Right atrium auricular region (tissue), 2 donors: ENCODE results near the gene RFC3. TPM values are rescaled to one million over a fixed set of nuclear protein-coding genes. Genes with fewer than 3 reads are reported as not detected.

Experiments
- DNase-seq: peaks from one replicate; pipeline ENCODE4 v3.0.0-alpha.2; 2019; ENCODE audit warnings: low spot score
- H3K27ac ChIP-seq, 2 donors: fragments of 200-600 bp; sonication (generic); 1 replicate in 1 of 2; 2 replicates in 1 of 2; pipeline ENCODE4 v1.5.1; 2016 to 2019
- H3K27me3 ChIP-seq, 2 donors: fragments of 200-600 bp; sonication (generic); one replicate each; pipeline versions ENCODE4 v1.5.1 to v1.6.0; 2017 to 2019
- H3K36me3 ChIP-seq: fragments of 200-600 bp; sonication (generic); one replicate; pipeline ENCODE4 v1.5.1; 2016
- H3K4me1 ChIP-seq, 2 donors: fragments of 200-600 bp; sonication (generic); one replicate each; pipeline versions ENCODE4 v1.5.1 to v1.6.0; 2017 to 2019
- H3K4me3 ChIP-seq, 2 donors: fragments of 200-600 bp; sonication (generic); 1 replicate in 1 of 2; 2 replicates in 1 of 2; pipeline ENCODE4 v1.5.1; 2017 to 2019; ENCODE audit warnings: mild to moderate bottlenecking in 1 of 2, moderate library complexity in 1 of 2
- H3K9me3 ChIP-seq, 2 donors: fragments of 200-600 bp; sonication (generic); one replicate each; pipeline ENCODE4 v1.5.1; 2019
- CTCF ChIP-seq, 2 donors: fragments of 200-600 bp; sonication (generic); IDR thresholded peaks; one replicate each; pipeline ENCODE4 v1.5.1; 2019; ENCODE audit warnings: antibody characterized with exemption in 2 of 2
- total RNA-seq, 2 donors: library from RNA; depleted of rRNA; stranded (reverse); fragments of >200 nt; gene quantifications; one replicate each; pipeline ENCODE4 v1.1.0, GENCODE V29; 2016

RFC3 gene
- total RNA-seq, 2 donors from 2014 or later = 3.3 to 4.9 TPM

GRCh38 chr13:33870046-33870668 is 52.2 kb downstream of the RFC3 start:
- no peak for TF ChIP-seq CTCF (IDR thresholded peaks at IDR 0.05)
- Histone ChIP-seq H3K9me3 (no peaks in the 10 kb centered on the region), H3K36me3 (no peaks in the 10 kb centered on the region), H3K4me3 (no peak overlapping the region), H3K27me3 (no peaks in the 10 kb centered on the region), H3K4me1 (no peaks in the 10 kb centered on the region), H3K27ac (no peak overlapping the region)
- DNase-seq = no peak

- Histone ChIP-seq H3K36me3 (no peaks in the 10 kb centered on the region), H3K27ac (no peak overlapping the region), H3K27me3 (no peaks in the 10 kb centered on the region), H3K4me1 (no peaks in the 10 kb centered on the region), H3K4me3 (no peak overlapping the region), H3K9me3 (no peaks in the 10 kb centered on the region)
- DNase-seq = no peak
- TF ChIP-seq CTCF (IDR thresholded peaks at IDR 0.05) = no peak
Observed at GRCh38 chr13:33871207-33872004, 53.5 kb downstream of the RFC3 start.

GRCh38 chr13:33872005-33872351 is 54.0 kb downstream of the RFC3 start:
- Histone ChIP-seq H3K36me3 (no peaks in the 10 kb centered on the region), H3K9me3 (no peaks in the 10 kb centered on the region), H3K27me3 (no peaks in the 10 kb centered on the region), H3K27ac (no peak overlapping the region), H3K4me3 (no peak overlapping the region), H3K4me1 (no peaks in the 10 kb centered on the region)
- no peak for TF ChIP-seq CTCF (IDR thresholded peaks at IDR 0.05)
- DNase-seq = no peak

GRCh38 chr13:33873251-33873908 is 55.4 kb downstream of the RFC3 start:
- no peak for TF ChIP-seq CTCF (IDR thresholded peaks at IDR 0.05)
- no peaks in the 10 kb centered on the region for H3K36me3 ChIP-seq
- H3K27me3 ChIP-seq = no peaks in the 10 kb centered on the region
- DNase-seq = no peak
- no peak overlapping the region for H3K4me3 ChIP-seq
- H3K9me3 ChIP-seq = no peaks in the 10 kb centered on the region
- H3K4me1 ChIP-seq = no peaks in the 10 kb centered on the region
- no peak overlapping the region for H3K27ac ChIP-seq

GRCh38 chr13:33874871-33875270 is 56.9 kb downstream of the RFC3 start:
- no peaks in the 10 kb centered on the region for H3K27me3 ChIP-seq
- no peaks in the 10 kb centered on the region for H3K36me3 ChIP-seq
- no peak overlapping the region for H3K4me3 ChIP-seq
- H3K4me1 ChIP-seq = no peaks in the 10 kb centered on the region
- H3K27ac ChIP-seq = no peak overlapping the region
- no peaks in the 10 kb centered on the region for H3K9me3 ChIP-seq
- peak in 1 of 2 donors; percentile 13 for TF ChIP-seq CTCF (IDR thresholded peaks at IDR 0.05)
- DNase-seq = no peak
